NCI-H82 (cell line): ENCODE results near the gene DISC1.
"Not testable (repeated sequence)": the region's sequence is repeated elsewhere in the genome, so short reads cannot be mapped to it uniquely, and the experiment has no call there.

Experiments
- DNase-seq: peaks from one replicate; lab custom pipeline; 2025; lab: John Stamatoyannopoulos, UW

The DISC1 gene

DNA sequence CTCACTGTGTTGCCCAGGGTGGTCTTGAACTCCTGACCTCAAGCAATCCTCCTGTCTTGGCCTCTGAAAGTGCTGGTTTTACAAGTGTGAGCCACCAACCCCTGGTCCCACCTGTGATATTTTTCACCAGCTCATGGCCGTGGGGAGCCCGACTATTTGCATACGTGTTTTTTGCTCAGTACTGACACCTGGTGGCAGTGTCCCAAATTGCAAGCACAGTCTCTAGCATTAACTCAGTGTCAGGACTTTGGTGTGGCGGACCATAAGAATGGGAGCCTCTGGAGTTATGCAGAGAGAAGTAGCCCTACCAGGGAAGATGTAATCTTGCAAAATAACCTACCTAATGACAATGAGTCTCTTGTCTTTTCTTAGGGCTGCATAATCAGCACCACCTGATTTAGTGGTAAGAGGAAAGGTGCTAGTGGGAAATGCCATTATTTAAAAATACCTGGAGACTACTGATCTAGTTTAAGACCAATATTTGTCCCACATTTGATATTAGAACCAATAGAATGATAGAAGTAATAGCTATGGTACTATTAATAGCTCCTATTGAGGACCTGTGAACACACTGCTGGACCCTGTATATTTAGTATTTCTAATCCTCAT lies 305.4 kb downstream of the DISC1 start:
- DNase-seq, result peak; percentile 76

DNA sequence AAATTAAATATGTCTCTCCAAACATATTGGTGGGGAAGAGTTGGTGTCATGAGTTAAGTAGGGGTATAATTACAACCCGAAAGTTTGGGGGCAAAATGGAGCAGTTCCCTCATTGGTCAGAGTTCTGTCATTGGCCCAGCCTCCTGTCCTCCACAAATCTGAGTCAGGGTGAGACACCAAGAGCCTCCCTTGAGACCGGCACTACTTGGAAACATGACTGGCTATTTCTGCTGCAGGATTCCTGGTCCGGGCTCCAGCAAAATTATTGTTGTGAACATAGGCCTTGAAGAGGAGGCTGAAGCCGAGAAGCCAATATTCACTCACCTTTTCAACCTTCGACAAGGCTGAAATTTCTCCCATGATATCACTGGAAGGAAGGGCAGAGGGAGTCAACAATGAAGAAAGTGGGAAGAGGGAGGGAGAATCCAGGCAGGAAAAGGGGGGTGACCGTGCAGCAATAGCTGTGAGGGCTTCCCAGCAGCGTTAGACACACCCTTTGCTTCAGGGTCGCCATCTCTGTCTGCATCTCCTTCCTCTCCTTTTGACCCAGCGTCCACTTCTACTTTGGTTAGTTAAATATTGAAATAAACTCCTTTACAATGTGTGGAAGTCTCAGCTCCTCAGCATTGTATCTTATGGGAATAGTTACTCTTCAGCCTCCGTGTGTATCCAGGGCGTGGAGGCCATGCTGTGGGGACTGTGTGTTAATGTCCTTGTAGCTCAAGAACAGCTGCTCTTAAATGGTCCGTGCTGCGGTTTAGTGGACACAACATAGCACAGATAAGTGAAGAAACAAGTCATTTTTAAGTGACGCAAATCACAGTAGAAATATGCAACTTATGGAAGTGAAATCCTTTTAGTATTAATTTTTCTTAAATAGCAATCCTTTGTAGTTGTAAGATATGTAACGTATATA lies 307.4 kb downstream of the DISC1 start:
- DNase-seq, result no peak

DNA sequence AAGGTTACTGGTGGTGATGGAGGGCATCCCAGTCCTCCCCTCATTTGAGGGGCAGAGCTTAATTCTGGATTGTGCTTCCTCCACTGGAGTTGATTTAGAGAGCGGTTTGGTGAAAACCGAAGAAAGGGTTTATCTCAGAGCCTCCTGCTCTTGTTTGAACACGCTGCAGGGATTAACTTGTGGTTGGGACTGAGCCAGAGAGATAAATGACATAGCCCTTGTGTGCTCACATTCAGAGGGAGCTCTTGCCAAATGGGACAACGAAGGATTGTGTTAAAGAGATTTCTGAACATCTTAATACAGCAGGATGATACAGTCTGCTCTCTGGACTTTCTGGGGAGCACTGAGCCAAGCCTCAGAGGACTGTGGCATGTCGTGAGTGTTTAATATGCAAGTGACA lies 308.2 kb downstream of the DISC1 start:
- peak; percentile 98 for DNase-seq

DNA sequence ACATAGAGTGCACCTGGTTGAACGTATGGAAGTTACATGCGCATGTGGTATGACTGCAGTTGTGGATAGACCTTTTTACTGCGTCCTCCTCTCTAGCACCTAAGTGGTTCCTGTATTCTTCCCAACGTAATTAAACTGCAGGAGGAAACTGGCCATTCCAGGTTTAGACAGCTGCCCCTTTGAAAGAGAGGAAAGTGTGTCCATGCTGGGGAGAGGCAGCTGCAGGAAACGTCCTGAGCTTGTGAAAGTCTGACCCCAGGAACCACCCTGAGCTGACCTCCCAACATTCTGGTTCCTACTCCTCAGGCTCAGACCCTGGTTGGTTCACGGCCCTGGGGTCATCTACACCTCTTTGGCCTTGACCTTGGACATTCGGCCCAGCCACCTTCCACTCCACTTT lies 309.3 kb downstream of the DISC1 start:
- no peak for DNase-seq

DNA sequence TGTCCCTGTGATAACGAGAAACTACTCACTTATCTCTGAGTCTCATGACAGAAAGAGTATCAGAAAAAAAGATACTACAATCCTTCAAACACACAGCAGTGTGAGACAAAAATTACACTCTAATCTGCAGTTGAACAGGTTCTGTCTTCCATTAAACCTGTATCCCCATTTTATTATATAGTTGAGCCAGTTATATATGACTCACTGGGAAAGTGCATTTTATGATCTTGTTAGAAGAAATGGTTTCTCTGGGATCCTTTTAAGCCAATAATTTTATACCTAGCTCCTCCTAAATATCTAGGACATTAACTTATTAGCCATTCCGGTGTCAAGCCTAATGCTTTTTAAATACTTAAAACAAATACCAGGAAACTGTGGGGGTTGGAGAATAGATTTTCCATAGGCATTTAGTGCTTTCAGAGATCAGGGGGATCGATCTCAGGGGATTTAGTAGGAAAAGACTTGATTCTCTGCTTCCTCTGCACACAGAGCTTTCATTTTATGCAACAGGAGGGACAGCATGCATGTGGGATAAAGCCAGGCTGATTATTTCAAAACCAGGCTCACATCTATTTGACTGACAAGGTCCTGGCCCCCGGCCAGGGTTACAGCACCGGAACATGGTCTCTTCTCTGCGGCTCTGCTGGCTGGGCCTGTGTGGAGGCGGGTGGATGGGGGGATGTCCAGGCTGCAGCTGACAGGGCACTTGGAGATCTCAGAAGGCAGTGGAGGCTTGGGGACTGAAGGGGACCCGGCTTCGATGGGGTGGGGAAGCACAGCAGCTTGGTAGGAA lies 310.6 kb downstream of the DISC1 start:
- peak; percentile 97 for DNase-seq

DNA sequence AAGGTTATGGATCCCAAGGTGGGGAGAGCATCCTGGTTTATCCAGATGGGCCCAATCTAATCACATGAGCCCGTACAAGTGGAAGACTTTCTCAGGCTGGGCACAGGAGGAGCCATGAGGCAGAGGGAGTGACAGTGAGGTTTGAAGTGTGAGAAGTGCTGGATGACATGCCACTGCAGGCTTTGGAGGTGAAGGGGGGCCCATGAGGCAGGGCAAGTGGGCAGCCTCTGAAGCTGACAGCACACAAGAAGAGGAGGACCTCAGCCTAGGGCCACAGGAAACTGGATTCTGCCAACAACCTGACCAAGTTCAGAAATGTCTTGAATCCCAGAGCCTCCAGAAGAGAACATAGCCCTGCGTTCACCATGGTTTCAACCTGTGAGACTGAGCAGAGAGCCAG lies 311.6 kb downstream of the DISC1 start:
- peak; percentile 45 for DNase-seq

DNA sequence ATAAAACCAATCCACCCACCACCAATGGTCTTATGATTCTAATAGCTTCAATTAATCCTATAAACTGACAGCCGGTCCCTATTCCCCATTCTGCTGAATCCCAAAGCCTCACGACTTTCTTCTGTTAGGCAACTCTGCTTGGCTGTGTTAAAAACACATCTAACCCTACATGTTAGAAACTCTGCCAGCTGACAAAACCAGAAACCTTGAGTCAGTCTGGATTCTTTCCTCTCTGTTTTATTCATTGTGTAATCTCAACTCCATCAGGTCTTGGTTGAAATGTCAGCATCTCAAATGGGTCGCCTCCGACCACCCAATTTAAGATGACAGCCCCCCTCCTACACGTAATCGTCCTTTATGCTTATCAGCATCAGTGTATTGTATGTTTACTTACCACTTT lies 312.1 kb downstream of the DISC1 start:
- peak; percentile 80 for DNase-seq

DNA sequence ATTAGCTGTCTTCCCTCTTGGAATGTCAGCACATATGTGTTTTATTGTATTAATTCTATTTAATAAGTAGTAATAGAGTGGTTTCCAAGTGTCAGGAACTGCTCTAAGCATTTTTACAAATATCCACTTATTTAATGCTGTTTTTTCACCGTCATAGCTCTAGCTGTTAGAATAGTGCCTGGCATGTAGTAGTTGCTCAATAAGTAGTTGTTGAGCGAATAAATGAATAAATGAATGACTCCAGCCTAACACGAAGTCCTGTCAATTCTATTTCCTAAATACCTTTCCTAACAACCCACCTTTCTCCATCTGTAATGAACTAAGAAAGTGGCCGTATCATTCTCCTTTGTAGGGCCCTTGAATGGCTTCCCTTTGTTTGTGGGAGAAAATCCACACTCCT lies 312.5 kb downstream of the DISC1 start:
- no peak for DNase-seq

DNA sequence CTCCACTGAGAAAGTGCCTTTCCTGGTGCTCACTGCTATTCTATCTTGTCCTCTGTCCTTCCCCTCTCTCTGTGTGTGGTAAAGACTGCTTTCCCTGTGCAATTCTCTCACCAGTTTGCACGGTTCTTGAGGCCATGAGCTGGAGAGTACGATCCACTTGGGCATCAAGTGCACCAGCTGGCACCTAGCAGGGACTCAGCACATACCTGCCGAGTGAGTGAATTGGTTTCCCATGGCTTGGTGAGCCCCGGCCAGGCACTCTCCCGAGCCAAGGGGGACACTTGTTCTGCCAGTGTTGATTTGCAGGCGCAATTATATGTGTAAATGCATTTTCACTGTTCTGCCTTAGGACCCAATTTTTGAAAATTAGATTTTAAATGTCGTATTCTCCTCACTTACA lies 313.5 kb downstream of the DISC1 start:
- DNase-seq, result no peak

DNA sequence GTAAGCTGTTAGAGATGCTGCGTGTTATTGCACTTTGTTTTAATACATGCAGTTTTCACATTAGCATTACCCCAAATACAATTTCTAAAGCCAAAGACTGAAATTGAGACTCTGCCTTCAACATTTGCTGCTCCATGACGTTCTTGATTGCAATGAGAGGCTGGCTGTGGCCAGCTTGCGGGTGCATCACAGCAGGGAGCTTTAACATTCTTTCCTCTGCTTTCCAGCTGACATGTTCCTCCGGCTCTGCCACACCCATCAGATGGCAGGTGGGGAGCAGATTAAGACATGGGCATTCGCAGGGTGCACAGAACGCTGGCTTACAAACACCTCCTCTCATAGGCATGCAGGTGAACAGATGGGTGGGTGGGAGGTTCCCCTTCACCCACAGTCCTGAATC lies 314.1 kb downstream of the DISC1 start:
- peak; percentile 82 for DNase-seq

DNA sequence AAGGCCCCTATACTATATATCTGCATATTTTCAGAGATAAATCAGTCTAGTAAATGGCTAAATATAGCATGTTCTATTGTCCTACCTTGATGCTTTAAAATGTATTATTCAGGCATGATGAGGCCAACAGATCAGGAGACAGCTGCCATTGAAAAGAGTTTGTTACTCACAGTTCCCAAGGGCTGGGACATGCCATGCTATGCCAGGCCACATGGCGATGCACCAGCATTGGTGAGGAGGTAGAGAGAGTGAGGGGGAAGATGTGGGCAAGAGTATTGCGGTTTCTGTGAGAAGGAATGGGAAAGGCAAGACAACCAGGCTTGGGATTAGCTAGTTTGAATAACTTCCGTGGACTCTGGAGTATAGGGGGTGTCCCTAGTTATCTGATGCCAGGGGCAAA lies 316.5 kb downstream of the DISC1 start:
- no peak for DNase-seq

DNA sequence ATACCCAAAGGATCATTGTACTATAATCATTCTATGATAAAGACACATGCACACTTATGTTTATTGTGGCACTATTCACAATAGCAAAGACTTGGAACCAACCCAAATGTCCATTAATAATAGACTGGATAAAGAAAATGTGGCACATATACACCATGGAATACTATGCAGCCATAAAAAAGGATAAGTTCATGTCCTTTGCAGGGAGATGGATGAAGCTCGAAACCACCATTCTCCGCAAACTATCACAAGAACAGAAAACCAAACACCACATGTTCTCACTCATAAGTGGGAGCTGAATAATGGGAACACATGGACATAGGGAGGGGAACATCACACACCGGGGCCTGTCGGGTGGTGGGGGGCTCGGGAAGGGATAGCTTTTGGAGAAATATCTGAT lies 321.5 kb downstream of the DISC1 start:
- not testable (repeated sequence) for DNase-seq

DNA sequence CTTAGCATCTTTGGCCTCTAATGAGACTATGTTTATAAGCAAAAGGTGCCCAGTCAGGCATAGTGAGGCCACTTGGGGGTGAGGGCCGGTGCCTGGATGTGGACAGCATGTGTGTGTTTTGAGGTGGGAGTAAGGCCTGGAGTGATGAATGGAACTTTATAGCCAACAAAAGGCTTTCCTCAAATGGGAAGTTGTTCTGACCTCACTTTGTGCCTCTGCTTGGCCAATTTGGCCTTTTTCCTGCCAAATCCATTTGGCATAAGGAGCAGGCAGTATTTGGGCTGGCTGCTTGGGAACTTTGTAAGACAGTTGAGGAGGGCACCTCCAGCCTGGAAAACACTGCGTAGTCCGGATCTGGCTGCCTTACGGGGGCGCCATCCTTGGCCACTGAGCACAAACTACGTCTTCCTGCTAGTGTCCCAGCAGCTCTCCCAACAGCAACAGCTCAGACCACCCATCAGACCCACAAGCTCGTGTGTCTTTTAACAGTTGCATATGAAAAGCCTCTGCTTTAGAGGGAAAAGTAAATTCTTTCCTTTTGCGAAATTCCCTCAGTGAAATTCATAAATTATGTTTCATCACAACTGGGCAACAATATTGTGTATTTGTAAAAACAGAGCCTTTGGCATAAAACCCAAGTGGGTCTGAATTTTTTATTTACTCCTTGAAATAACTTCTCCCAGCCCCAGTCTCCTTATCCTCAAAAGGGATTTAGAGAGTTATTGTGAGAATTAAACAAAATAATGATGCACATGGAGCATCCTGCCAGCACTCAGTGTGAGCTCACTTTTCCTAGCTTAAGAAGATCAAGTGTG lies 322.9 kb downstream of the DISC1 start:
- no peak for DNase-seq

DNA sequence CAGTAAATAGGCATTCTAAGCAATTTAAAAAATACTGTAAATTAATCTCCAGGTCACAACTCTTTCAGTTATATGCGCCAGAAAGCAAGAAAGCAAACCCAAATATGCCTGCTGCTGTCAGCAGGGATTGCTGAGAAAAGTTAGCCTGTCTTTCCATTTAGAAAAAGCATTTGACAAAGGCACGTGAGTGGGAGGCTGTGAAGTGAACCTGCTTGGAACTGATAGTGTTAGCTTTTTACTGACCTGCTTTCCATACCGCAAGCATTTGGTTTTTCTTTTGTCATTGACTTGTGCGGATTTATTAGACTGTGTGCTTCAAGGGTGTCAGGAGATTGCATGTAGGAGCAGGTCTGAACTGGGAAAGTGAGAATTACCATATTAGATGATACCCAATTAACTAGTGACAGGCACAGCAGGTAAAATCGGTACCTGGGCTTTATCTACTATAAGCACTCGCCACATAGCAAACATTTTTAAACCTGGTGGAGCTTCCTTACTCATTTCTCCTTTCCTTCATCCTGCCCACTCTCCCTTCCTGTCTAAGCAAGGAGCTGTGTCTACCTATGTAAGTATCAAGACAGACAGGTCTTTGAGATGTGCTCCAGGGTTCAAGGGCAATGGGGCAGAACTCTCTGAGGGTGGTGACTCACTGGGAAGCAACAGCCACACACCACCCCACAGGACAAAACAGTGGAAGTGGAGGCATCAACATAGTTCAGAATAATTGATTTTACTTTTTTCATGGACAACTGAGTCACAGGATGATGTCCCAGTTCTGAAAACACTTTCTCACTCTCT lies 323.9 kb downstream of the DISC1 start:
- no peak for DNase-seq

DNA sequence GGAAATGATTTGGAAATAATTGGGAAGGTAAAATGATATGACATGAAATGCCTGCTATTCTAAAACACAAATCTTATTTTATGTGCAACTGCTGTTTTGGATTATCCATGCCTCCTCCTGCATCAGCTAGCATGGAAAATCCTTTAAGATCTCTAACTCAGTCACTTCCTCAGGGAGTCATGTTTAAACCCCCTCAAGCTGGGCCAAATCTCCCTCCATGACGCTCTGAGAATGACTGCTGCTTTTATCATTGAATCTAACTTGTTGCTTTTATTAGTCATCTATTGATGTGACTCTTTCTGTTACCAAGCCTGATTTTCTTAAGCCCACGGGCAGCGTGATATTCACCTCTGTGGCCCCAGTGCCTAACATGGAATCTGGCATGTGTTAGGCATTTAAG lies 324.8 kb downstream of the DISC1 start:
- peak; percentile 25 for DNase-seq

DNA sequence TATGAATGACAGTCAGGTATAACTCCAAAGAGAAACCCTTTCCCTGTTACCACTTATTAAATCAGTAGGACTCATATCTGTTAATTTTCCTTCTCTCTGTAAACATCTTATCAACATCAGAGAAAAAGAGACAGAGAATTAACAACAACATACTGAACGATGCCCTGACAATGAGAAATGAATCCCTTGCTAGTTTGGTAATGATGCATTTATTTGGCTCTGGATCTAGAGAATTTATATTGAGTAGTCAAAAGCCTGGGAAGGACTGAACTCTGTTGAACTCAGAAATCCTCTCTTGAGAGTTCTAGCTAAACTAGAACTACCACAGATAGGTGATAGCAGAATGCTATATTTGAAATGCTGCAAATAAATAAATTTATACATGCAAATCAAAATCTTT lies 325.6 kb downstream of the DISC1 start:
- DNase-seq, result no peak

DNA sequence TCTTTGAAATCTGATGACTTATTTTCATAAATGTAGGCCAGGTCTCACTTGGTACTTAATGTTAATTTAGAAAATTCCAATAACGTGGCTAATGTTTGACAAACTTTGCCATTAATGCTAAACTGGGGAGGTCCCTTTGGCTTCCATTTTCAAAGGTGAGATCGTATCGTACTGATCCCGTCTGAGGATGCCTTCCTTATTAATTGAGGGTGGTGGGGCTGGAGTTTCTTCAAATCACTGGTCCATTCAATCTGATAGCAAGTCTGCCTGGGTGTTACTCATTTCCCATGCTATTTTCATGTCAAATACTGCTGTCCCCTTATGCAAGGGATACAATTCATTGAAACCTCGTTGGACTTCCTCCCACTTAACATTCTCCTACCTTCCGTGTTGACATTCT lies 327.1 kb downstream of the DISC1 start:
- DNase-seq, result no peak

DNA sequence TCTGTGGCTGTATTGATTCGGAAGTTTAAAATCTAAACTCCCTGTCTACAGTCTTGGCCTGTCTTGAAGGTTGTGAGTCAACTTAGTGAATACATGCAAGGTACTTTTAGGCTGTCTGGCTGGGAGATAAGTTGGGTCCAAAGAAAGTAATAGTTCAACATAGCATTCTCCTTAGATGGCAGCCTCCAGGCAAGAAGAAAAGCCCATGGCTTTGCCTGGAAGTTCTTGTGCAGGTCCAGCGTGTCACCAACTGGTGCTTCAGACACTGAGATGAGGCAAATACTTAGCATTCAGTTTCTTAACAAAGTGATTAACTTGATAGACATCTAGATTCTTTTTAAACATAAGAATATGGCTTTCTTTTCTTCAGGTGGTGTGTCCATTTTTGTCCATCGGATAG lies 328.2 kb downstream of the DISC1 start:
- no peak for DNase-seq

DNA sequence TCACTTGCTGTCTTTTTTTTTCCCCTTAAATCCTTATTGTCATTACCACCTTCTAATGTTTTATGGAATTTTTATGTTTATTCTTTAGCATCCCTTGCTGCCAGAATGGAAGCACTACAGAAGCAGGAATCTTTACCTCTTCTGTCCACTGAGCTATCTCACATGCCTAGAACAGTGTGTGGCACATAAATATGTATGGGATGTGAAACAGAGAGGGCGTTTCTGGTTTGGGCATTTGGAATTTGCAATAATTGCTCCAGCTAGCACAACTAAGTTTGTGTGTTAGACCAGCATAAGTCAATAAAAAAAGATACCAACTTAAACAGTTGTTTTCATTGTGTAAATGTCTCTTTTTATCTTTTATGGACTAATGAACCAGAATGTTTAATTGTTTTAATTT lies 330.8 kb downstream of the DISC1 start:
- no peak for DNase-seq

DNA sequence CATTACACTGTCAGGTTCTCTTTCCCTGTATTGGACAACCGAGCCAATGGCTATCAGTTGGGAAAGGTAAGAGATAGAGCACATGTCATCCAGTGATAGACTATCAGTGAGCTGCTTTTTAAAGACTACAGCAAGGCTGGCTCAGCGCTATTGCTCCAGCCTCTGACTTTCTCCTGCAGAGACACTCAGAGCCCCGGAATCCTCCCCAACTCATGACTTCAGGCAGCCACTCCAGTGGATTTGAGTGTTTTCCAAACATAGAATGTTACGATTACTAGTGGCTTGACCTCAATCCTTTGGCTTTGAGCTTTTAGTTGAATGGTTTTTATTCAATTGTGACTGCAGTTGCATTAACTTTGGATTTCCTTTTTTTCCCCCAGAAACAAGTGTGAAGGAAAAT lies 331.9 kb downstream of the DISC1 start:
- DNase-seq, result no peak

DNA sequence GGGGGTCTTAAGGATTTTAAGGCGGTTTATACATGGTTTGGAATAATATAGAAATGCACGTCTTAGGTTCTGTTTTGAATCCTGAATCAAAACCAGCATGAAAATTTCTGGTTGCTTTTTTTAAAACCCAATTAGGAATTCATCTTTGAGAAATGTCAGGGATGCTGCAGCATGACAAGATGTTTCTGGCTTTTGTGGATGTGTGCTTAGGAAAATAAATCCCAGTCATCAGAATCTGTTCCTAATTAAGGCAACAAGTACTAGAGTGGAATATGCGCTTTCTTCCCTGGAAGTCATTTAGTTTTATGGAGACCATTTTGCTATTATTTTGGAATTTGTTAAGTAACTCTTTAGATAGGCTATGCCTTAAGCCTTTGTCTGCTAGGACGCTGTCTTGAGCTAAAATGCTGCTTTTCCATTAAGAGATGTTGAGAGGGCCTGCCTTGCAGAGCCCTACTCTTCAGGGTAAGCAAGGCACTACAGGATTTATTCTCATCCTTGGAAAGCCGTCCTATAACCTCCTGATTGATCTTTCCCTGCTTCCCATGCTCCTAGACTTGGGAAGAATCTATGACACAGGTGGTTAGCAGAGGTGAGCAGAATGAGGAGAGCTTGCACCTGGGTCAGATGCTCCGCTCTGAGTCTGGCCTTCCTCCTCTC lies 332.8 kb downstream of the DISC1 start:
- DNase-seq, result no peak
